ENCODE measurements around the gene RPS6KA6. TPM values are rescaled to one million over a fixed set of nuclear protein-coding genes. Genes with fewer than 3 reads are reported as not detected.
A peak's percentile ranks its signal among the peaks of the same experiment; 100 is the strongest.

Gene RPS6KA6
- total and polyA plus RNA-seq, 2 of the 13 experiments (the other 11 are each of a cell fraction or from before 2014, with no cell fraction given) = not detected

GRCh38 chrX:84046403-84046984, 141.5 kb downstream of the RPS6KA6 start:
- TF ChIP-seq MAFF (IDR thresholded peaks at IDR 0.05; ENCODE audit: low read depth, low read length) = peak; percentile 60
- TF ChIP-seq HIVEP1 (CRISPR knock-in tag; IDR thresholded peaks at IDR 0.05) = no peak
- TF ChIP-seq NR3C1 (CRISPR knock-in tag; IDR thresholded peaks at IDR 0.05) = no peak
- peak; percentile 59 to 77 for TF ChIP-seq MAFK (conservative IDR thresholded peaks at IDR 0.05 in 1 of 2, IDR thresholded peaks at IDR 0.05 in 1 of 2; ENCODE audit: low read length in 2 of 2)
- TF ChIP-seq ZNF367 (CRISPR knock-in tag; IDR thresholded peaks at IDR 0.05; ENCODE audit: borderline replicate concordance) = no peak
- no peak for TF ChIP-seq ZNF431 (CRISPR knock-in tag; IDR thresholded peaks at IDR 0.05; ENCODE audit: borderline replicate concordance, low read depth)
- peak; percentile 66 for TF ChIP-seq CTCF (CRISPR knock-in tag; IDR thresholded peaks at IDR 0.05)
- no peak for TF ChIP-seq MLLT10 (CRISPR knock-in tag; IDR thresholded peaks at IDR 0.05)
- peak; percentile 43 for TF ChIP-seq STAG1 (CRISPR knock-in tag; IDR thresholded peaks at IDR 0.05)
- TF ChIP-seq, protein P1, sequence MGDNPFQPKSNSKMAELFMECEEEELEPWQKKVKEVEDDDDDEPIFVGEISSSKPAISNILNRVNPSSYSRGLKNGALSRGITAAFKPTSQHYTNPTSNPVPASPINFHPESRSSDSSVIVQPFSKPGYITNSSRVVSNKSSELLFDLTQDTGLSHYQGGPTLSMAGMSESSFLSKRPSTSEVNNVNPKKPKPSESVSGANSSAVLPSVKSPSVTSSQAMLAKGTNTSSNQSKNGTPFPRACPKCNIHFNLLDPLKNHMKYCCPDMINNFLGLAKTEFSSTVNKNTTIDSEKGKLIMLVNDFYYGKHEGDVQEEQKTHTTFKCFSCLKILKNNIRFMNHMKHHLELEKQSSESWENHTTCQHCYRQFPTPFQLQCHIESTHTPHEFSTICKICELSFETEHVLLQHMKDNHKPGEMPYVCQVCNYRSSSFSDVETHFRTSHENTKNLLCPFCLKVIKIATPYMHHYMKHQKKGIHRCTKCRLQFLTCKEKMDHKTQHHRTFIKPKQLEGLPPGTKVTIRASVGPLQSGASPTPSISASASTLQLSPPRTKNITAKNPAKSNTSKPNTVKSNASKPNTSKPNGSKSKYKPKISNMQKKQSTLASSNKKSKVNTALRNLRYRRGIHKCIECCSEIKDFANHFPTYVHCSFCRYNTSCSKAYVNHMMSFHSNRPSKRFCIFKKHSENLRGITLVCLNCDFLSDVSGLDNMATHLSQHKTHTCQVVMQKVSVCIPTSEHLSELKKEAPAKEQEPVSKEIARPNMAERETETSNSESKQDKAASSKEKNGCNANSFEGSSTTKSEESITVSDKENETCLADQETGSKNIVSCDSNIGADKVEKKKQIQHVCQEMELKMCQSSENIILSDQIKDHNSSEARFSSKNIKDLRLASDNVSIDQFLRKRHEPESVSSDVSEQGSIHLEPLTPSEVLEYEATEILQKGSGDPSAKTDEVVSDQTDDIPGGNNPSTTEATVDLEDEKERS (CRISPR knock-in tag; IDR thresholded peaks at IDR 0.05) = no peak
- H3K27me3 ChIP-seq (ENCODE audit: control insufficient read depth in 1 of 2, insufficient read depth in 2 of 2, low read length in 2 of 2) = no peaks in the 10 kb centered on the region
- H3K27ac ChIP-seq (ENCODE audit: extremely low read length, insufficient read depth, low read length) = no peak overlapping the region
- in situ Hi-C loops (cut with HindIII; ENCODE audit: extremely low pct_ligation_motif_present, low pct_unique_long_range_greater_than_20kb) = no loop called here
- no peaks in the 10 kb centered on the region for H4K20me1 ChIP-seq (ENCODE audit: insufficient read depth, low read length)
- ChIA-PET POLR2A (no interaction called here), CTCF (ENCODE audit: low intra/inter-chr PET ratio, low total read pairs) (no interaction called here)
- H3K9ac ChIP-seq (ENCODE audit: insufficient read depth, low read depth, low read length) = no peak overlapping the region
- H3K4me3 ChIP-seq (replicated peaks in 1 of 3; ENCODE audit: insufficient read depth in 1 of 3, low read depth in 2 of 3, low read length in 3 of 3) = no peak overlapping the region
- H3K4me2 ChIP-seq (ENCODE audit: low read depth, low read length) = no peak overlapping the region
- BruUV-seq (replicated peaks) = no TSS peak
- no peaks in the 10 kb centered on the region for H3K79me2 ChIP-seq (ENCODE audit: insufficient read depth, low read length)
- no peaks in the 10 kb centered on the region for H3K9me3 ChIP-seq (ENCODE audit: low read length)
- 0% methylated on average over 2 of the region's 7 CpGs for WGBS (ENCODE audit: low lambda C conversion rate)
- intact Hi-C loops (cut with micrococcal nuclease; ENCODE audit: unreplicated experiment) = no loop called here
- H3K36me3 ChIP-seq (replicated peaks in 1 of 2; ENCODE audit: control insufficient read depth in 1 of 2, insufficient read depth in 2 of 2, low read length in 2 of 2) = no peaks in the 10 kb centered on the region
- no peak overlapping the region for H2AFZ ChIP-seq (ENCODE audit: low read length)
- DNase-seq (ENCODE audit: low spot score) (peak; percentile 0), FAIRE-seq (no peak), ATAC-seq (peak; percentile 88)
- H3K4me1 ChIP-seq (ENCODE audit: insufficient read depth, low read length) = no peaks in the 10 kb centered on the region
